HepG2 (cell line): ENCODE measurements around the gene KIAA1328. TPM values are rescaled to one million over a fixed set of nuclear protein-coding genes. Genes with fewer than 3 reads are reported as not detected.

Source experiments
- ATAC-seq: fragments of 200-7000 bp; cut with Tn5 transposase; 3 replicates; pipeline ENCODE4 v1.9.1; 2020; ENCODE audit warnings: mild to moderate bottlenecking, moderate library complexity
- BruUV-seq: library from RNA; stranded (reverse); fragments of 400-500 nt; replicated peaks from 2 replicates; lab custom pipeline; 2021; lab: Mats Ljungman, UMichigan
- CTCF ChIA-PET: fragments of 300-600 bp; formaldehyde crosslinking; extraction: SDS; loops from one replicate; lab custom pipeline; 2021; ENCODE audit warnings: low total read pairs, inconsistent platforms, low intra/inter-chr PET ratio; lab: Yijun Ruan, JAX
- POLR2A ChIA-PET: fragments of 350-600 bp; sonication (Branson Sonifier 250); formaldehyde crosslinking; loops from one replicate; lab custom pipeline; 2020; ENCODE audit warnings: antibody characterized with exemption, inconsistent platforms; lab: Yijun Ruan, JAX
- DNase-seq: peaks from one replicate; pipeline ENCODE4 v3.0.0-alpha.2; 2015; ENCODE audit warnings: low spot score
- FAIRE-seq: peaks from 3 replicates; lab custom pipeline; 2011; peaks lifted over from hg19 to GRCh38; lab: Jason Lieb, UNC
- H2AFZ ChIP-seq: one replicate; pipeline ENCODE4 v1.6.1; 2011; ENCODE audit warnings: low read length, inconsistent platforms
- H3K27ac ChIP-seq: fragments of 300-600 bp; 3 replicates; pipeline ENCODE4 v1.8.0; 2011; ENCODE audit warnings: mixed run types, mild to moderate bottlenecking, mixed read lengths, low read length, inconsistent platforms; ENCODE audit not compliant: insufficient read depth; ENCODE audit errors: extremely low read length
- H3K27me3 ChIP-seq, 2 experiments: fragments of 200-600 bp in 1 of 2; 2 replicates in 1 of 2; 3 replicates in 1 of 2; pipeline versions ENCODE4 v1.6.0 to v1.8.0; 2011; ENCODE audit warnings: low read length in 2 of 2, mild to moderate bottlenecking in 2 of 2, moderate library complexity in 2 of 2, inconsistent platforms in 1 of 2; ENCODE audit not compliant: insufficient read depth in 2 of 2, control insufficient read depth in 1 of 2
- H3K36me3 ChIP-seq, 2 experiments: fragments of 200-600 bp in 1 of 2; replicated peaks in 1 of 2; 2 replicates in 1 of 2; 3 replicates in 1 of 2; pipeline versions ENCODE4 v1.5.1 to v1.8.0; 2011; ENCODE audit warnings: low read length in 2 of 2, inconsistent platforms in 1 of 2; ENCODE audit not compliant: insufficient read depth in 2 of 2, control insufficient read depth in 1 of 2
- H3K4me1 ChIP-seq: 2 replicates; pipeline ENCODE4 v1.5.1; 2012; ENCODE audit warnings: low read length, inconsistent platforms; ENCODE audit not compliant: insufficient read depth
- H3K4me2 ChIP-seq: 2 replicates; pipeline ENCODE4 v1.6.0; 2011; ENCODE audit warnings: low read depth, low read length, inconsistent platforms
- H3K4me3 ChIP-seq, 3 experiments: fragments of 200-600 bp in 1 of 3; sonication (generic), shearing (Covaris generic) in 1 of 3; replicated peaks in 1 of 3; 2 replicates each; pipeline ENCODE4 v1.5.1; 2011 to 2016; ENCODE audit warnings: low read length in 3 of 3, inconsistent platforms in 2 of 3, low read depth in 2 of 3, mild to moderate bottlenecking in 2 of 3, control low read depth in 1 of 3, mixed read lengths in 1 of 3; ENCODE audit not compliant: insufficient read depth in 1 of 3
- H3K79me2 ChIP-seq: one replicate; pipeline ENCODE4 v1.6.1; 2011; ENCODE audit warnings: low read length, inconsistent platforms; ENCODE audit not compliant: insufficient read depth
- H3K9ac ChIP-seq: 2 replicates; pipeline ENCODE4 v1.6.0; 2011; ENCODE audit warnings: mild to moderate bottlenecking, low read depth, low read length, inconsistent platforms; ENCODE audit not compliant: insufficient read depth
- H3K9me3 ChIP-seq: 2 replicates; pipeline ENCODE4 v1.5.1; 2012; ENCODE audit warnings: mild to moderate bottlenecking, low read length
- H4K20me1 ChIP-seq: 2 replicates; pipeline ENCODE4 v1.6.0; 2011; ENCODE audit warnings: inconsistent platforms, mild to moderate bottlenecking, low read length, moderate library complexity; ENCODE audit not compliant: insufficient read depth
- ETV6 ChIP-seq: sonication (generic); formaldehyde crosslinking; conservative IDR thresholded peaks from 2 replicates; pipeline ENCODE4 v1.4.0; 2020; ENCODE audit warnings: missing genetic modification reagents
- GATAD2A ChIP-seq: IDR thresholded peaks from 2 replicates; pipeline ENCODE4 v1.6.1; 2016
- GTF2F1 ChIP-seq: fragments of 150-350 bp; IDR thresholded peaks from 2 replicates; pipeline ENCODE4 v1.6.1; 2014; ENCODE audit warnings: low read length
- HCFC1 ChIP-seq: fragments of 150-350 bp; IDR thresholded peaks from 2 replicates; pipeline ENCODE4 v1.6.1; 2014; ENCODE audit warnings: low read depth, low read length
- MXD1 ChIP-seq: sonication (generic); formaldehyde crosslinking; IDR thresholded peaks from 2 replicates; pipeline ENCODE4 v1.4.0; 2020; ENCODE audit warnings: mild to moderate bottlenecking, missing genetic modification reagents
- SMARCC2 ChIP-seq: fragments of 450-650 bp; IDR thresholded peaks from 2 replicates; pipeline ENCODE4 v1.6.1; 2017; ENCODE audit warnings: antibody characterized with exemption, mild to moderate bottlenecking
- SP4 ChIP-seq: sonication (generic); formaldehyde crosslinking; IDR thresholded peaks from 2 replicates; pipeline ENCODE4 v1.8.1; 2023; ENCODE audit warnings: mild to moderate bottlenecking, missing genetic modification reagents
- ZEB1 ChIP-seq: IDR thresholded peaks from 2 replicates; pipeline ENCODE4 v1.6.1; 2012; ENCODE audit warnings: mild to moderate bottlenecking, low read depth, inconsistent platforms; ENCODE audit not compliant: insufficient replicate concordance
- ZIK1 ChIP-seq: sonication (generic); formaldehyde crosslinking; IDR thresholded peaks from 2 replicates; pipeline ENCODE4 v1.5.0; 2020; ENCODE audit warnings: mild to moderate bottlenecking, low read depth, missing genetic modification reagents, borderline replicate concordance
- ZNF296 ChIP-seq: sonication (generic); formaldehyde crosslinking; conservative IDR thresholded peaks from 2 replicates; pipeline ENCODE4 v1.5.0; 2020; ENCODE audit warnings: mild to moderate bottlenecking, missing genetic modification reagents
- ZNF326 ChIP-seq: sonication (generic); formaldehyde crosslinking; IDR thresholded peaks from 2 replicates; pipeline ENCODE4 v1.4.0; 2020; ENCODE audit warnings: missing genetic modification reagents, borderline replicate concordance
- ZNF33A ChIP-seq: sonication (generic); formaldehyde crosslinking; IDR thresholded peaks from 2 replicates; pipeline ENCODE4 v1.5.1; 2020; ENCODE audit warnings: missing genetic modification reagents, mild to moderate bottlenecking, moderate library complexity, borderline replicate concordance
- ZNF639 ChIP-seq: conservative IDR thresholded peaks from 2 replicates; pipeline ENCODE4 v1.6.1; 2018; ENCODE audit warnings: missing genetic modification reagents
- WGBS: methylation state at CpG from one replicate; pipeline ENCODE4 v1.1.6; 2017; ENCODE audit warnings: low lambda C conversion rate; 5-methylcytosine and 5-hydroxymethylcytosine counted together
- in situ Hi-C: cut with HindIII; loops from 2 replicates; pipeline ENCODE4 v1.10.0; 2017; ENCODE audit warnings: low pct_unique_long_range_greater_than_20kb; ENCODE audit not compliant: extremely low pct_ligation_motif_present
- intact Hi-C: fragments of 100-400 bp; cut with micrococcal nuclease; formaldehyde crosslinking; loops from one replicate; pipeline ENCODE4 v1.10.0; 2022; ENCODE audit not compliant: unreplicated experiment
- polyA plus RNA-seq, 8 experiments: library from polyadenylated mRNA; depleted of rRNA in 3 of 8; stranded (reverse) in 7 of 8; unstranded in 1 of 8; fragments of >200 nt; fragmentation: Illumina TruSeq in 4 of 8; extraction: Trizol in 4 of 8; gene quantifications; 2 replicates each; pipeline versions ENCODE4 v1.2.1 to v1.2.3, GENCODE V29; 2011 to 2016; ENCODE audit warnings: low read depth in 4 of 8, missing spikeins in 1 of 8, mixed read lengths in 1 of 8; ENCODE audit not compliant: insufficient read depth in 1 of 8
- total RNA-seq, 5 experiments: library from RNA; depleted of rRNA; stranded (reverse); fragments of >200 nt; fragmentation: Illumina TruSeq; extraction: Trizol; gene quantifications; 2 replicates each; pipeline ENCODE4 v1.2.3, GENCODE V29; 2016; ENCODE audit warnings: low read depth in 1 of 5

The KIAA1328 gene
- total and polyA plus RNA-seq, 2 of the 13 experiments (the other 11 are each of a cell fraction or from before 2014, with no cell fraction given) = 4.1 to 6.0 TPM

GRCh38 chr18:36867056-36867455, 38.1 kb downstream of the KIAA1328 start:
- Histone ChIP-seq H3K4me3 (no peak overlapping the region), H3K36me3 (no peaks in the 10 kb centered on the region), H3K4me2 (no peak overlapping the region), H3K4me1 (no peaks in the 10 kb centered on the region), H3K27ac (no peak overlapping the region), H2AFZ (no peak overlapping the region), H4K20me1 (no peaks in the 10 kb centered on the region), H3K79me2 (no peaks in the 10 kb centered on the region), H3K27me3 (no peaks in the 10 kb centered on the region), H3K9ac (no peak overlapping the region), H3K9me3 (no peaks in the 10 kb centered on the region)
- BruUV-seq = no TSS peak
- no peak for TF ChIP-seq GATAD2A (CRISPR knock-in tag)
- no peak for TF ChIP-seq ZIK1 (CRISPR knock-in tag)
- TF ChIP-seq MXD1 (CRISPR knock-in tag) = no peak
- TF ChIP-seq ETV6 = no peak
- TF ChIP-seq ZNF326 (CRISPR knock-in tag) = no peak
- no peak for TF ChIP-seq SMARCC2
- no peak for TF ChIP-seq GTF2F1
- no peak for TF ChIP-seq ZNF296 (CRISPR knock-in tag)
- no peak for TF ChIP-seq HCFC1
- TF ChIP-seq ZNF33A (CRISPR knock-in tag) = no peak
- no peak for TF ChIP-seq ZEB1
- no peak for TF ChIP-seq SP4 (CRISPR knock-in tag)
- no peak for TF ChIP-seq ZNF639
- CTCF ChIA-PET = no interaction called here
- intact Hi-C loops = no loop called here
- in situ Hi-C loops = no loop called here
- no peak for FAIRE-seq
- DNase-seq = no peak
- WGBS = 93% methylated on average over 1 of the region's 1 CpG
- POLR2A ChIA-PET = no interaction called here
- ATAC-seq = no peak
